Activated T-helper 1 cell treated with anti-CD3 and anti-CD28 coated beads, Interleukin-12 subunit alpha, Interleukin-12 subunit beta, Interleukin-2, Interleukin-4 antibody, amounts not matched to agents 30 ng/mL and 10 ng/mL and 1 ng/mL, durations not matched to agents 14 hours and 24 hours and 36 hours (primary cell): ENCODE results near the gene SRGN. TPM values are rescaled to one million over a fixed set of nuclear protein-coding genes. Genes with fewer than 3 reads are reported as not detected.

Experiments used
- DNase-seq: peaks from one replicate; pipeline ENCODE4 v3.0.0; 2021; ENCODE audit warnings: low spot score
- H3K27ac Mint-ChIP-seq: one replicate; pipeline ENCODE4 v1.8.0; 2021; ENCODE audit warnings: mild to moderate bottlenecking, mixed read lengths
- H3K27me3 Mint-ChIP-seq: one replicate; pipeline ENCODE4 v1.8.0; 2022; ENCODE audit warnings: mild to moderate bottlenecking, moderate library complexity, mixed read lengths; ENCODE audit not compliant: insufficient read depth
- H3K36me3 Mint-ChIP-seq: one replicate; pipeline ENCODE4 v1.8.0; 2021; ENCODE audit warnings: low read depth, mixed read lengths
- H3K4me1 Mint-ChIP-seq: one replicate; pipeline ENCODE4 v1.8.0; 2021; ENCODE audit warnings: low read depth, mixed read lengths
- H3K4me3 Mint-ChIP-seq: one replicate; pipeline ENCODE4 v1.8.0; 2021; ENCODE audit warnings: mild to moderate bottlenecking, moderate library complexity, mixed read lengths
- H3K9me3 Mint-ChIP-seq: one replicate; pipeline ENCODE4 v1.8.0; 2021; ENCODE audit warnings: mixed read lengths
- intact Hi-C: fragments of 100-400 bp; cut with micrococcal nuclease; formaldehyde crosslinking; loops from one replicate; pipeline ENCODE4 v1.15.1; 2024
- total RNA-seq: library from RNA; stranded (reverse); gene quantifications from 2 replicates; pipeline ENCODE4 v1.2.3, GENCODE V29; 2022

SRGN gene
- total RNA-seq, 1 donor from 2014 or later: 1,217 TPM

- H3K27ac Mint-ChIP-seq: peak overlapping the region; percentile 46
- peaks cover 68% of the 10 kb centered on the region for H3K4me1 Mint-ChIP-seq
- intact Hi-C loops: no loop called here
Measured at GRCh38 chr10:69051710-69052487, 36.0 kb upstream of the SRGN start.

GRCh38 chr10:69052736-69053135, 35.2 kb upstream of the SRGN start:
- Mint-ChIP-seq H3K36me3 (peaks cover 3% of the 10 kb centered on the region), H3K27ac (peak overlapping the region; percentile 50), H3K4me1 (peaks cover 68% of the 10 kb centered on the region), H3K9me3 (no peaks in the 10 kb centered on the region), H3K4me3 (no peak overlapping the region), H3K27me3 (no peaks in the 10 kb centered on the region)
- intact Hi-C loops: no loop called here
- no peak for DNase-seq

More at GRCh38 chr10:69051710-69052487, 36.0 kb upstream of the SRGN start:
- no peak for DNase-seq
- H3K9me3 Mint-ChIP-seq: no peaks in the 10 kb centered on the region
- no peaks in the 10 kb centered on the region for H3K27me3 Mint-ChIP-seq
- H3K4me3 Mint-ChIP-seq: no peak overlapping the region
- peaks cover 3% of the 10 kb centered on the region for H3K36me3 Mint-ChIP-seq

GRCh38 chr10:69055241-69055640, 32.7 kb upstream of the SRGN start:
- no peak for DNase-seq
- intact Hi-C loops: loop anchor here (1.0 kb wide), 3 partner anchors 10 to 32 kb away; no protein-coding TSS in a partner anchor
- peaks cover 3% of the 10 kb centered on the region for H3K36me3 Mint-ChIP-seq
- no peaks in the 10 kb centered on the region for H3K9me3 Mint-ChIP-seq
- peak overlapping the region; percentile 84 for H3K27ac Mint-ChIP-seq
- H3K27me3 Mint-ChIP-seq: no peaks in the 10 kb centered on the region
- H3K4me1 Mint-ChIP-seq: peaks cover 56% of the 10 kb centered on the region
- no peak overlapping the region for H3K4me3 Mint-ChIP-seq

GRCh38 chr10:69056129-69056528, 31.8 kb upstream of the SRGN start:
- Mint-ChIP-seq H3K9me3 (no peaks in the 10 kb centered on the region), H3K4me1 (peaks cover 56% of the 10 kb centered on the region), H3K27ac (peak overlapping the region; percentile 84), H3K27me3 (no peaks in the 10 kb centered on the region), H3K36me3 (peaks cover 3% of the 10 kb centered on the region), H3K4me3 (no peak overlapping the region)
- intact Hi-C loops: no loop called here
- no peak for DNase-seq

GRCh38 chr10:69056536-69057260, 31.2 kb upstream of the SRGN start:
- no peak for DNase-seq
- H3K4me3 Mint-ChIP-seq: no peak overlapping the region

GRCh38 chr10:69057261-69057950, 30.5 kb upstream of the SRGN start:
- no peaks in the 10 kb centered on the region for H3K27me3 Mint-ChIP-seq
- peaks cover 57% of the 10 kb centered on the region for H3K4me1 Mint-ChIP-seq
- peak overlapping the region; percentile 23 for H3K4me3 Mint-ChIP-seq
- H3K9me3 Mint-ChIP-seq: no peaks in the 10 kb centered on the region
- intact Hi-C loops: no loop called here
- no peak for DNase-seq
- peaks cover 5% of the 10 kb centered on the region for H3K36me3 Mint-ChIP-seq
- H3K27ac Mint-ChIP-seq: peak overlapping the region; percentile 81

More at GRCh38 chr10:69056536-69057260, 31.2 kb upstream of the SRGN start:
- H3K9me3 Mint-ChIP-seq: no peaks in the 10 kb centered on the region
- intact Hi-C loops: no loop called here
- peaks cover 5% of the 10 kb centered on the region for H3K36me3 Mint-ChIP-seq
- H3K27me3 Mint-ChIP-seq: no peaks in the 10 kb centered on the region
- H3K4me1 Mint-ChIP-seq: peaks cover 56% of the 10 kb centered on the region
- H3K27ac Mint-ChIP-seq: peak overlapping the region; percentile 84

- Mint-ChIP-seq H3K36me3 (peaks cover 2% of the 10 kb centered on the region), H3K27me3 (no peaks in the 10 kb centered on the region), H3K4me3 (no peak overlapping the region), H3K4me1 (peaks cover 54% of the 10 kb centered on the region), H3K27ac (peak overlapping the region; percentile 81), H3K9me3 (no peaks in the 10 kb centered on the region)
- DNase-seq: no peak
- intact Hi-C loops: no loop called here
Measured at GRCh38 chr10:69057951-69058297, 30.0 kb upstream of the SRGN start.

GRCh38 chr10:69060127-69060798, 27.6 kb upstream of the SRGN start:
- Mint-ChIP-seq H3K4me3 (no peak overlapping the region), H3K9me3 (no peaks in the 10 kb centered on the region), H3K27ac (no peak overlapping the region), H3K36me3 (peaks cover 2% of the 10 kb centered on the region), H3K27me3 (no peaks in the 10 kb centered on the region), H3K4me1 (peaks cover 65% of the 10 kb centered on the region)
- intact Hi-C loops: no loop called here
- no peak for DNase-seq

GRCh38 chr10:69061305-69062161, 26.4 kb upstream of the SRGN start:
- peak overlapping the region; percentile 58 for H3K4me3 Mint-ChIP-seq
- H3K27ac Mint-ChIP-seq: peak overlapping the region; percentile 79
- no peaks in the 10 kb centered on the region for H3K9me3 Mint-ChIP-seq
- H3K27me3 Mint-ChIP-seq: no peaks in the 10 kb centered on the region
- intact Hi-C loops: no loop called here
- peaks cover 5% of the 10 kb centered on the region for H3K36me3 Mint-ChIP-seq
- peak; percentile 26 for DNase-seq
- H3K4me1 Mint-ChIP-seq: peaks cover 65% of the 10 kb centered on the region

GRCh38 chr10:69062901-69063300, 25.0 kb upstream of the SRGN start:
- H3K27ac Mint-ChIP-seq: no peak overlapping the region
- peaks cover 52% of the 10 kb centered on the region for H3K4me1 Mint-ChIP-seq
- no peak overlapping the region for H3K4me3 Mint-ChIP-seq
- DNase-seq: no peak
- H3K9me3 Mint-ChIP-seq: no peaks in the 10 kb centered on the region
- intact Hi-C loops: no loop called here
- peaks cover 5% of the 10 kb centered on the region for H3K36me3 Mint-ChIP-seq
- no peaks in the 10 kb centered on the region for H3K27me3 Mint-ChIP-seq

- Mint-ChIP-seq H3K9me3 (no peaks in the 10 kb centered on the region), H3K27me3 (no peaks in the 10 kb centered on the region), H3K4me3 (no peak overlapping the region), H3K27ac (peak overlapping the region; percentile 99), H3K4me1 (peaks cover 51% of the 10 kb centered on the region), H3K36me3 (peaks cover 5% of the 10 kb centered on the region)
- intact Hi-C loops: loop anchor here (1.0 to 2.0 kb wide), 6 partner anchors 10 to 198 kb away; no protein-coding TSS in a partner anchor
- no peak for DNase-seq
Measured at GRCh38 chr10:69064762-69065328, 23.1 kb upstream of the SRGN start.
